Measurements from ENCODE around the gene ZNF346. TPM values are rescaled to one million over a fixed set of nuclear protein-coding genes. Genes with fewer than 3 reads are reported as not detected.

Gene ZNF346
- polyA plus RNA-seq, 5 donors = 23.1 to 29.7 (median 28.7) TPM

DNA sequence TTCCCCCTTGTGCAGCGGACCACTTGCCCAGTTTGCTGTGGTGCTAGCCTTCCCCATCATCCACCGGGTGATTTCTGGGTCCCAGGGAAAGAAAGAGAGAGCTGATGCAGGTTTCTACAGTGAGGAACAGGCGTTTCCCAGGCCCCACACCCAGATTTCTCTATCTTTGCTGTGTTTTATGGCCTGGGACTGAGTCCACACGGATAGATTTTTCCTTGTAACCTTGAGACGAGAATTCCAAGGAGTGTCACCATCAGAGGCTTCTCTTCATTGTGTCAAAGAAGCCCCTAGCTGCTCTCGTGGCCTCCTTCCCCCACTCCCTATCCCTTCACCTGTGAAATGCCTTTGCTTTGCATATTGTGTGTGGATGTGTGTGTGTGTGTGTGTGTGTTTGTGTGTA, 43.0 kb downstream of the ZNF346 start:
- no peak for DNase-seq

GRCh38 chr5:177066224-177066623, 43.7 kb downstream of the ZNF346 start:
- DNase-seq = no peak

DNA sequence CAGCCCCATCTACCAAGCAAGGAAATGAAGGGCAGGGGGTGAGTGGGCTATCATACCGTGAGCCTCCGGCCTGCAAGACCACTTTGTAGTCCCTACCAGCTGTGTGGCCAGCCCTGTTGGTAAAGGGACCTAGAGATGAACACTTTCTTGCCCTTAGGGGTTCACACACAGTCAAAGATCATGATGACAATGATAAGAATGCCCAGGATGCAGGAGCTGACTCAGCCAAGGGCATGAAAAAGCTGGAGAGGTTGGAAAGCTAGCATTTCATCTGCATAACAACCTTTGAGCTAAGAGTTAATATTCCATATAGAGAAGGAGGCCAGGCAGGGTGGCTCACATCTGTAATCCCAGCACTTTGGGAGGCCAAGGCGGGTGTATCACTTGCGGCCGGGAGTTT, 45.0 kb downstream of the ZNF346 start:
- no peak for DNase-seq

- DNase-seq = no peak
These were observed 48.2 kb downstream of the ZNF346 start for GRCh38 chr5:177070536-177071191.

- peak; percentile 63 to 81 for DNase-seq
These were observed 49.3 kb downstream of the ZNF346 start for GRCh38 chr5:177071666-177072385.

DNA sequence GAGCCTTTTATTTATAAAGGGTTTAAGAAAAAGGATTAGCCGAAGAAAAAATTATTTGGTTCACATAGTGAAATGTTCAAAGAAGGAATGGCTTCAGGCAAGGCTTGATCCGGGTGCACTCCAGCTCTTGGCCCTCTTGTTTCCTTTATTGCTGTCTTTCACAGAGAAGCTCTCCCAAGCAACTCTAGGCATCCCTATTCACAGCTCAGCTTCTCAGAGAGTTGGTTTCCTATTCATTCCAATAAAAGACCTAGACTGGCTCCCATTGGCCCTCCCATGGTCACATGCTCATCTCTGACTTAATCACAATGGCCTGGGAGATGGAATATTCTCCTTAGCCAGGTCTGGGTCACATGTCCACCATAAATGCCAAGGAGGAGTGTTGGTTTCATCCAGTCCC, 54.8 kb downstream of the ZNF346 start:
- no peak for DNase-seq

DNA sequence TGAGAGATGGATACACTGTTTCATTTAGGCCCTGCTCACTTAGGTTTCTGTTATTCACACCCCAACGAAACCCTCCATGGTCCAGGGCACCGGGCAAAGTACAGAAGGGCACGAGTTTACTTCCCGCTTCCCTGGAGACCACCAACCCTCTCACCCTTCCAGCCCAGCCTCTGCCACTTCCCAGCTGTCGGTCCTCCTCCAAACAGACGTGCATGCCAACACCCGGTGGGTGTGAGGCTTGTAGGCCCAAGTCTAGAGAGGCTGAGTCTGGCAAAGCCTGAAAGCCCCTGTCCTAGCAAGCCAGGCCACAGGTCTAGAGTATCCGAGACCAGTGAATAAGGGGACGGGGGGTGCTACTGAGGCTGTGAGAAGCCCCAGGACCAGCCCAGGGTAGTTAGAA, 57.1 kb downstream of the ZNF346 start:
- no peak for DNase-seq

GRCh38 chr5:177080265-177080664, 57.8 kb downstream of the ZNF346 start:
- no peak for DNase-seq

- no peak for DNase-seq
These were observed 59.4 kb downstream of the ZNF346 start for GRCh38 chr5:177081859-177082258.

DNA sequence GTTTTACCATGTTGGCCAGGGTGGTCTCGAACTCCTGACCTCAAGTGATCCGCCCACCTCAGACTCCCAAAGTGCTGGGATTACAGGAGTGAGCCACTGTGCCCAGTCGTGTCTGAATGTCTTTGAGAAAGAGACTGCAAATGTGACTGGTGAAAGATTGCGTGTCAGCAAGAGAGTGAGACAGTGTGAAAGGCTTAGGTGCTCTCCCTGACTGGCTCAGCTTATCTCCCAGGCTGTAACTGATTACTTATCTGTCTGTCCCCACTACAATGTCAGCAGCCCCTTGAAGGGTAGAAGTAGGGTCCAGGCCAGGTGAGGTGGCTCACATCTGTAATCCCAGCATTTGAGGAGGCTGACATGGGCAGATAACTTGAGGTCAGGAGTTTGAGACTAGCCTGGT, 60.9 kb downstream of the ZNF346 start:
- no peak for DNase-seq

GRCh38 chr5:177084175-177084574, 61.7 kb downstream of the ZNF346 start:
- no peak for DNase-seq

DNA sequence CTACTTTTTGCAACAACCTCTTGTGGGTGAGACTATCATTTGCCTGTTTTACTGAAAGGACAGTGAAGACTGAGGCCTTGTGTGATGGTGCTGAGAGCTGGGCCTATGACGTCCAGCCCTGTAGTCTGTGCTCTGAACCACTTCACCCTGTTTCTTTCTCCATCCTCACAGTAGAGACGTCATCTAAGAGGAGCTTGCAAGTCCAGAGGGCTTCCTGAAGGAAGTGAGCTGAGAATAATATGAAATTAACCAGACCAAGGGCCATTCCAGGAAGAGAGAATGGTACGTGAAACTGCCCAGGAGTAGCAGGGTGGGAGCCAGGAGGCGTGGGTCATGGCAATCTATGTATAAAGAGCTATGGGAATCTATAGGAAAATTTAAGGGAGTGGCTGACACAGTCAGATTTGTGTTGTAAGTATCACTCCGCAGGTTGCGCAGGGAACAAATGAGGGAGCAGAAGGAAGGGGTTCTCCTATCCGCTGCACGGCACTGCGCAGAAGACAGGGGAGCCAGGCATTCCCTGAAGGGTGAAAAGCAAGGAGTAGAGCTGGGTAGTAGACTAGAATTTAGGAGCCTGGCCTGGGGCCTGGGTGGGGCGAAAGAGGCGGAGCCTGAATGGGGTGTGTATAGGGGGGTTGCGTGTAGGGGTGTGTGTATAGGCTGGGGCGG, 63.6 kb downstream of the ZNF346 start:
- DNase-seq = no peak

DNA sequence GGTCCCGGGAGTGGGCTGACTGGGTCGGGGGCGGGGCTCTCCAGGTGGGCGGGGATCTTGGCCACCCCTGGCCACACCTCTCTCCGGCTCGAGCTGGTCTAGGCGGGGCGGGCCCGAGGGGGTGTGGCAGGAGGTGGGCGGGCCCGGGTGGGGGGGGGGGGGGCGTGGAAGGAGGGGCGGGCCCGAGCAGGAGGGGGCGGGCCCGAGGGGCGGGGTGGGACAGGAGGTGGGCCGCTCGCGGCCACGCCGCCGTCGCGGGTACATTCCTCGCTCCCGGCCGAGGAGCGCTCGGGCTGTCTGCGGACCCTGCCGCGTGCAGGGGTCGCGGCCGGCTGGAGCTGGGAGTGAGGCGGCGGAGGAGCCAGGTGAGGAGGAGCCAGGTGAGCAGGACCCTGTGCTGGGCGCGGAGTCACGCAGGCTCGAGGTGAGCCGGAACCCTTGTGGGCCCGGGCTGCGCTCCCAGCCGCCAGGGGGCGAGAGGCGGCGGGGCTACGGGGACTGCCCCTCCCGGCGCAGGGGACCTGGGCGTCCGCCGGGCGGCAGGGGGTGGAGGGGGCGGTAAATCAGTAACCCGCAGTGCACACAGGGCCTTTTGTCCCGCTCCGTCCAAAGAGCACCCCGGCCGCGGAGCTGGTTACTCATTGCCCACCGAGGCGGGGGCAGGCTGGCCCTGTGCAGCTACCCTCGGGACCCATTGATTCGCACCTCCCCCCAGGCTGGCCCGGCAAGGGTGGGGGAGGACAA, 64.3 kb downstream of the ZNF346 start, which contains the start of gene FGFR4:
Gene FGFR4 (plus strand): TSS at position 262 of the 744 bp plus-strand sequence. CDS start 2,688 bp downstream, outside the sequence.
- DNase-seq = peak; percentile 84 to 87

DNA sequence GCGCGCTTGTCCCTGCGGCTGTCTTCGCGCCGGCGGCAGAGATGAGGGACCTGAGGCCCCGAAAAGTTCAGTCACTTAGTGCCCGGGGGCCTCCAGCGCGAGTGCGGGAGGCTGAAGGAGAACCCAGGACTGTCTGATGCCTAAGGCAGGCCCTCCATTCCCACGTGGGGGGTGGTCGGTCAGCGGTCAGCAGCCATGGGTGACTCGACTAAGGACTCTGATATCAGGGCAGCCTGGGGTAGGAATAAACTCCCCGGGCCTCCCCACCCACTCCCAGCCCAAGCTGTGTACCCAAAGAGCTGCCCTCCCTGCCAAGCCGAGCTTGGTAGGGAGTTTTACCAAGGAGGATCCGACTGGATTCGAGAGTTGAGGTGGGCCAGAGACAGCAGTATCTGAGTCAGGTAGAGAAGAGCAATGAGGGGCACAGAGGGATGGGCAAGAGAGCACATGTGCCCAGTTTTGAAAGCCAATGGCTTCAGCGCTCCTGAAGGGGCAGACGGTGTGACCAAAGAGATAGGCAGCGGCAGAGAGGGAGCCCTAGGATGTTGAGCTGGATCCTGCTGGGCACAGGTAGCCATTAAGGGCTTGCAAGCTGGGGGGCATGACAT, 65.0 kb downstream of the ZNF346 start:
- DNase-seq = no peak

GRCh38 chr5:177089127-177089526, 66.6 kb downstream of the ZNF346 start:
- peak; percentile 78 to 82 for DNase-seq

DNA sequence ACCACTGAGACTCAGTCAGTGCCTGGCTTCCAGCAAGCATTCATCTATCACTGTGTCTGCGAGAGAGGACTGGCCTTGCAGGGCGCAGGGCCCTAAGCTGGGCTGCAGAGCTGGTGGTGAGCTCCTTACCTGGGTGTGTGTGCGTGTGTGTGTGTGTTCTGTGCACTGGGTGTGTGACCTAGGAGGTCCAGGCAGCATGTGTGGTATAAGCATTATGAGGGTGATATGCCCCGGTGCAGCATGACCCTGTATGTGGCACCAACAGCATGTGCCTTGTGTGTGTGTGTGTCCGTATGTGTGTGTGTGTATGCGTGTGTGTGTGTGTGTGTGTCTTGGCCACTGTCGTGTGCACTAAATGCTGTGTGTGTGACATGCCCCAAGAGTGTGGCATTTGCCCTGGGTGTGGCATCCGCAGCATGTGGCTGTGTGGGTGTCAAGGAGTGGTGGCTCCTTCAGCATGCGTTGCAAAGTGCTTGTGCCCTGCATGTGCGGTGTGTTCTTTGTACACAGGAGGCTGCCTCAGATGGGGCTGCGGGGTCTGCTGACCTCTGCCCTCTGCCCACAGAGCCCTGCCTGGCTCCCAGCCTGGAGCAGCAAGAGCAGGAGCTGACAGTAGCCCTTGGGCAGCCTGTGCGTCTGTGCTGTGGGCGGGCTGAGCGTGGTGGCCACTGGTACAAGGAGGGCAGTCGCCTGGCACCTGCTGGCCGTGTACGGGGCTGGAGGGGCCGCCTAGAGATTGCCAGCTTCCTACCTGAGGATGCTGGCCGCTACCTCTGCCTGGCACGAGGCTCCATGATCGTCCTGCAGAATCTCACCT, 67.5 kb downstream of the ZNF346 start:
- no peak for DNase-seq

DNA sequence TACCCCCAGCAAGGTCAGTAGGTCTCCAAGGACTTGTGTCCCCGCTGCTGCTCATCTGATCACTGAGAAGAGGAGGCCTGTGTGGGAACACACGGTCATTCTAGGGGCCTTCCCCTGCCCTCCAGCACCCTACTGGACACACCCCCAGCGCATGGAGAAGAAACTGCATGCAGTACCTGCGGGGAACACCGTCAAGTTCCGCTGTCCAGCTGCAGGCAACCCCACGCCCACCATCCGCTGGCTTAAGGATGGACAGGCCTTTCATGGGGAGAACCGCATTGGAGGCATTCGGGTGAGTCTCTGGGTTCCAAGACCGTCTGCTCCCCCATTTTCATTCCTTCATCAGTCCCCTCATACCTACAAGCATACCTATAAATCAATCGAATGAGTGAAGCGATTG, 68.3 kb downstream of the ZNF346 start:
- DNase-seq = no peak

DNA sequence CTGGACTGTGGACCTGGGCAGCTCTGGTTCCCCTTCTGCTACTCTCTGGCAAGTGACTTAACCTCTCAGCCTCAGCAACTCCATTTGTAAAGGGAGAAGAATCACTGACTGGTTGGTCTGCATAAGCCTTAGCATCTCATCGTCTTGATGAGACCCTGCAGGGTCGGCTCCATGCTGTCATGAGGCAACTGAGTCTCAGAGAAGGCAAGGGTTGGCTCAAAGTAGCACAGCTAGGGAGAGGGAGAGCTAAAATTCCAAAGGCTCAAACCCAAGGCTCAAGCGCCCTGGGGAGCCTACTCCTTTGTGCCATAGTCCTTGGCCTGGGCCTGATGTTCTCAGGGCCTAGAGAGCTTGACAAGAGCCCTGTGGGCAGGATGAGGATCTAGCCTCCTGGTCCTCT, 68.7 kb downstream of the ZNF346 start:
- DNase-seq = no peak

- no peak for DNase-seq
These were observed 69.9 kb downstream of the ZNF346 start for GRCh38 chr5:177092178-177093081.
